HG03045 (cell line): ENCODE data around the gene CCNF.
A peak's percentile ranks its signal among the peaks of the same experiment; 100 is the strongest.

Experiments
- ATAC-seq: cut with Tn5 transposase; IDR thresholded peaks from one replicate; pipeline ENCODE4 v1.9.1; 2021; ENCODE audit warnings: mild to moderate bottlenecking, moderate library complexity; ENCODE audit not compliant: unreplicated experiment

Gene CCNF

GRCh38 chr16:2499890-2500429 lies 70.7 kb downstream of the CCNF start:
- no peak for ATAC-seq

GRCh38 chr16:2500430-2500917 lies 71.2 kb downstream of the CCNF start:
- no peak for ATAC-seq

- no peak for ATAC-seq
These were observed 71.9 kb downstream of the CCNF start for GRCh38 chr16:2500918-2501750.

GRCh38 chr16:2501946-2502895 lies 73.0 kb downstream of the CCNF start:
- ATAC-seq: no peak

GRCh38 chr16:2505695-2506094 lies 76.4 kb downstream of the CCNF start:
- no peak for ATAC-seq

- peak; percentile 40 for ATAC-seq
These were observed 77.9 kb downstream of the CCNF start for GRCh38 chr16:2507052-2507659.

- no peak for ATAC-seq
These were observed 78.4 kb downstream of the CCNF start for GRCh38 chr16:2507665-2508064.
